Transverse colon (tissue), 3 donors: Measurements from ENCODE around the gene PTPRD.

Experiments
- EP300 ChIP-seq: sonication (generic); formaldehyde crosslinking; IDR thresholded peaks from one replicate; pipeline ENCODE4 v1.6.1; 2017; ENCODE audit warnings: antibody characterized with exemption, low read depth
- POLR2A ChIP-seq: fragments of 450-650 bp; IDR thresholded peaks from one replicate; pipeline ENCODE4 v1.6.1; 2016; ENCODE audit warnings: antibody characterized with exemption, mild to moderate bottlenecking, moderate library complexity
- POLR2AphosphoS5 ChIP-seq, 3 donors: sonication (generic); formaldehyde crosslinking; IDR thresholded peaks; one replicate each; pipeline ENCODE4 v1.6.1; 2016; ENCODE audit warnings: antibody characterized with exemption in 3 of 3

- TF ChIP-seq POLR2AphosphoS5 (IDR thresholded peaks at IDR 0.05) (no peak), POLR2A (no peak), EP300 (no peak)
These were observed 1055.7 kb downstream of the PTPRD start for GRCh38 chr9:9556865-9557803.
